ENCODE data around the gene RCOR1. TPM values are rescaled to one million over a fixed set of nuclear protein-coding genes. Genes with fewer than 3 reads are reported as not detected.

RCOR1 gene
- polyA plus RNA-seq, 1 donor from 2014 or later = 10.4 TPM

- H4K20me1 ChIP-seq (ENCODE audit: insufficient read depth) = no peaks in the 10 kb centered on the region
- TF ChIP-seq POLR2AphosphoS5 (IDR thresholded peaks at IDR 0.05) (no peak), EP300 (conservative IDR thresholded peaks at IDR 0.05; ENCODE audit: poor library complexity, severe bottlenecking) (no peak)
- no peaks in the 10 kb centered on the region for H3F3A ChIP-seq (ENCODE audit: insufficient read depth, low read length, poor library complexity, severe bottlenecking)
- peaks cover 51% of the 10 kb centered on the region for H3K79me2 ChIP-seq (replicated peaks; ENCODE audit: insufficient read depth, low read length)
- H3K4me2 ChIP-seq (ENCODE audit: low read length) = no peak overlapping the region
- no peaks in the 10 kb centered on the region for H3K36me3 ChIP-seq (ENCODE audit: insufficient read depth, low read length)
- no peak overlapping the region for H3K27ac ChIP-seq (ENCODE audit: low read length)
- no peak overlapping the region for H2AFZ ChIP-seq (ENCODE audit: low read depth, low read length)
- H3K4me3 ChIP-seq (ENCODE audit: low read length) = no peak overlapping the region
- H3K27me3 ChIP-seq (ENCODE audit: insufficient read depth, low read depth, low read length) = no peaks in the 10 kb centered on the region
- H3K9me2 ChIP-seq (ENCODE audit: insufficient read depth, low read length) = no peaks in the 10 kb centered on the region
- no peaks in the 10 kb centered on the region for H3K9me3 ChIP-seq (ENCODE audit: low read length)
- no peak overlapping the region for H3K9ac ChIP-seq (ENCODE audit: low read length)
Observed at GRCh38 chr14:102603293-102603907, 11.0 kb downstream of the RCOR1 start.

GRCh38 chr14:102604183-102604582 is 11.7 kb downstream of the RCOR1 start:
- no peaks in the 10 kb centered on the region for H3K27me3 ChIP-seq (ENCODE audit: insufficient read depth, low read depth, low read length)
- H3K9me3 ChIP-seq (ENCODE audit: low read length) = no peaks in the 10 kb centered on the region
- peaks cover 51% of the 10 kb centered on the region for H3K79me2 ChIP-seq (replicated peaks; ENCODE audit: insufficient read depth, low read length)
- H3K9ac ChIP-seq (ENCODE audit: low read length) = no peak overlapping the region
- no peak overlapping the region for H2AFZ ChIP-seq (ENCODE audit: low read depth, low read length)
- no peaks in the 10 kb centered on the region for H3F3A ChIP-seq (ENCODE audit: insufficient read depth, low read length, poor library complexity, severe bottlenecking)
- no peak overlapping the region for H3K4me2 ChIP-seq (ENCODE audit: low read length)
- no peaks in the 10 kb centered on the region for H3K9me2 ChIP-seq (ENCODE audit: insufficient read depth, low read length)
- H4K20me1 ChIP-seq (ENCODE audit: insufficient read depth) = no peaks in the 10 kb centered on the region
- no peak overlapping the region for H3K27ac ChIP-seq (ENCODE audit: low read length)
- H3K36me3 ChIP-seq (ENCODE audit: insufficient read depth, low read length) = no peaks in the 10 kb centered on the region
- TF ChIP-seq RAD21 (conservative IDR thresholded peaks at IDR 0.05) = no peak
- no peak for TF ChIP-seq MXI1 (conservative IDR thresholded peaks at IDR 0.05; ENCODE audit: poor library complexity, severe bottlenecking)
- no peak for TF ChIP-seq TAF1 (IDR thresholded peaks at IDR 0.05; ENCODE audit: low read depth)
- TF ChIP-seq POLR2AphosphoS5 (IDR thresholded peaks at IDR 0.05) = no peak
- H3K4me3 ChIP-seq (ENCODE audit: low read length) = no peak overlapping the region

DNA sequence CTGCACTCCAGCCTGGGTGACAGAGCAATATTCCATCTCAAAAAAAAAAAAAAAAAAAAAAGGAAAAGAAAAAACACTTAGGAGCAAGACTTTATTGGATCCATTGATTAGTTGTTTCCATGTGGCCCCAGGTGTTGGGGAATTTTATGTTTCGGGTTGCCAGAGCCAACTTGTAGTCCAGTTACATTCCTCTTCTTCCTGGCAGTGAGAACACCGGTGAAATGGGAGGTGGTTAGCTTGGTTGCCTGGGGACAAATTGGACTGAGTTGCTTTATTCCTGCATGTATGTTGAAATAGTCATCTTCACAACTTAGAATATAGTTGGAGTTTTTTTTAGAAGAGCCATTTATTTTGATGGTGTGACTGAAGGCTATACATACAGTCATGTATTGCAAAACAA is 12.6 kb downstream of the RCOR1 start:
- H3F3A ChIP-seq (ENCODE audit: insufficient read depth, low read length, poor library complexity, severe bottlenecking) = no peaks in the 10 kb centered on the region
- H4K20me1 ChIP-seq (ENCODE audit: insufficient read depth) = no peaks in the 10 kb centered on the region
- peaks cover 54% of the 10 kb centered on the region for H3K79me2 ChIP-seq (replicated peaks; ENCODE audit: insufficient read depth, low read length)
- TF ChIP-seq EP300 (conservative IDR thresholded peaks at IDR 0.05; ENCODE audit: poor library complexity, severe bottlenecking) (no peak), POLR2AphosphoS5 (IDR thresholded peaks at IDR 0.05) (no peak), EZH2 (IDR thresholded peaks at IDR 0.05; ENCODE audit: borderline replicate concordance, insufficient read depth, low read length, poor library complexity, severe bottlenecking) (no peak), TAF1 (IDR thresholded peaks at IDR 0.05; ENCODE audit: low read depth) (no peak), CTCF (IDR thresholded peaks at IDR 0.05; ENCODE audit: poor library complexity, severe bottlenecking) (no peak), SMC3 (conservative IDR thresholded peaks at IDR 0.05; ENCODE audit: poor library complexity) (no peak), REST (IDR thresholded peaks at IDR 0.05; ENCODE audit: borderline replicate concordance) (no peak), MXI1 (conservative IDR thresholded peaks at IDR 0.05; ENCODE audit: poor library complexity, severe bottlenecking) (no peak), RAD21 (conservative IDR thresholded peaks at IDR 0.05) (no peak)
- no peaks in the 10 kb centered on the region for H3K9me2 ChIP-seq (ENCODE audit: insufficient read depth, low read length)
- H3K4me3 ChIP-seq (ENCODE audit: low read length) = no peak overlapping the region
- H3K9ac ChIP-seq (ENCODE audit: low read length) = no peak overlapping the region
- H3K27me3 ChIP-seq (ENCODE audit: insufficient read depth, low read depth, low read length) = no peaks in the 10 kb centered on the region
- H3K9me3 ChIP-seq (ENCODE audit: low read length) = no peaks in the 10 kb centered on the region
- H3K36me3 ChIP-seq (ENCODE audit: insufficient read depth, low read length) = no peaks in the 10 kb centered on the region
- no peak overlapping the region for H2AFZ ChIP-seq (ENCODE audit: low read depth, low read length)
- no peak overlapping the region for H3K4me2 ChIP-seq (ENCODE audit: low read length)
- H3K27ac ChIP-seq (ENCODE audit: low read length) = no peak overlapping the region

All from neural cell (in vitro differentiated cells).